ENCODE results near the gene ECHDC3. TPM values are rescaled to one million over a fixed set of nuclear protein-coding genes. Genes with fewer than 3 reads are reported as not detected.

The ECHDC3 gene
- total RNA-seq, 1 experiment from 2014 or later = 13.0 TPM

DNA sequence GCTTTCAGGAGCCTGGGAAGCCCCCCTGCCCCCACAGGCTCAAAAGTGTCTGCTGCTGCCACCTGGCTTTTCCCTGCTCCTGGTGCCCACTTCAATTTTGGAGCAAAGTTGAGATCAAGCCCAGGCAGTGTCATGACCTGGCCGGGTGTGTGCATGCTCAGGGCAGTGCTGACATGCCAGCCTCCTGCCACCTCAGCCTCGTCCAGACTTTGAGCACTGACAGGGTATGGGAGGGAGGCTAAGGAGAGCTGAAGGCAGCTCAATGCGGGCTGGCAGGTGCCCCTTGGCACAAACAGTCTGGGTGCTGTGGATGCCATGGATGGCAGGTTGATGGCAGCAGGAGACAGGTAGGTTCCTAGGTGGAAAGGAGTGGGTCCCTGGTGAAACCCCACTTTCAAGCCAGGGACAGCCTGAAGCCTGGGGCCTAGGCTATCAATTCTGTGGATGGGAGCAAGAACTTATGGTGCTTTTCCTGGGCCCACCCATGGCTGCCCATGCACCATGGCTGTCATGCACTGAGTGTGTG lies 12.3 kb upstream of the ECHDC3 start:
- TF ChIP-seq ZBTB33 (IDR thresholded peaks at IDR 0.05; ENCODE audit: extremely low read depth, insufficient replicate concordance, low read length) (no peak), ZNF274 (IDR thresholded peaks at IDR 0.05; ENCODE audit: low read depth, low read length) (no peak), EGR1 (IDR thresholded peaks at IDR 0.05; ENCODE audit: low read depth) (no peak), SRF (IDR thresholded peaks at IDR 0.05; ENCODE audit: low read depth) (no peak), CBX3 (IDR thresholded peaks at IDR 0.05; ENCODE audit: low read depth) (no peak), CEBPB (IDR thresholded peaks at IDR 0.05; ENCODE audit: low read depth) (no peak), ELF1 (IDR thresholded peaks at IDR 0.05; ENCODE audit: borderline replicate concordance, low read depth) (no peak), SIN3A (IDR thresholded peaks at IDR 0.05; ENCODE audit: low read depth) (no peak), POLR2A (IDR thresholded peaks at IDR 0.05; ENCODE audit: borderline replicate concordance, extremely low read depth, insufficient read depth, insufficient read length) (no peak), SP1 (IDR thresholded peaks at IDR 0.05; ENCODE audit: low read depth) (no peak), RAD21 (IDR thresholded peaks at IDR 0.05; ENCODE audit: low read depth) (no peak), EZH2phosphoT487 (IDR thresholded peaks at IDR 0.05; ENCODE audit: borderline replicate concordance) (no peak), MAX (IDR thresholded peaks at IDR 0.05) (no peak), FOSL1 (IDR thresholded peaks at IDR 0.05; ENCODE audit: low read depth) (no peak), EZH2 (IDR thresholded peaks at IDR 0.05) (no peak)
- no peaks in the 10 kb centered on the region for H4K20me1 ChIP-seq (ENCODE audit: insufficient read depth)
- no peak for ATAC-seq
- H2AFZ ChIP-seq (ENCODE audit: low read depth, low read length, poor library complexity, severe bottlenecking) = no peak overlapping the region
- DNase-seq (ENCODE audit: low read depth, low spot score) = no peak
- CTCF ChIA-PET = no interaction called here
- H3K9me3 ChIP-seq (ENCODE audit: control insufficient read depth in 1 of 2, insufficient read depth in 1 of 2, low read depth in 1 of 2, low read length in 2 of 2) = peaks cover 0 to 3% of the 10 kb centered on the region in 2 experiments; a peak in 2 of 4 replicates
- H3K9ac ChIP-seq (ENCODE audit: low read length) = no peak overlapping the region
- no peaks in the 10 kb centered on the region for H3K4me1 ChIP-seq (ENCODE audit: control insufficient read depth in 1 of 2, insufficient read depth in 2 of 2, low read length in 2 of 2)
- no TSS peak for BruUV-seq (replicated peaks)
- no peak overlapping the region for H3K4me3 ChIP-seq (replicated peaks in 1 of 2; ENCODE audit: low read depth in 1 of 2, low read length in 2 of 2)
- H3K27ac ChIP-seq (ENCODE audit: low read depth, low read length) = no peak overlapping the region
- no peaks in the 10 kb centered on the region for H3K79me2 ChIP-seq (ENCODE audit: insufficient read depth, low read length)
- H3K27me3 ChIP-seq (ENCODE audit: insufficient read depth, low read length) = no peaks in the 10 kb centered on the region
- POLR2A ChIA-PET = no interaction called here
- H3K4me2 ChIP-seq (ENCODE audit: low read length) = no peak overlapping the region
- no peaks in the 10 kb centered on the region for H3K36me3 ChIP-seq (ENCODE audit: control insufficient read depth in 1 of 2, insufficient read depth in 2 of 2, low read length in 2 of 2)
- intact Hi-C loops (cut with micrococcal nuclease) = no loop called here
- RAD21 ChIA-PET (ENCODE audit: low non-redundant PET in 1 of 2, low total read pairs in 2 of 2, uncharacterized antibody in 2 of 2, unreplicated experiment in 2 of 2) = no interaction called here
- H3K9me2 ChIP-seq (ENCODE audit: insufficient read depth) = no peaks in the 10 kb centered on the region
